ENCODE measurements around the gene HSCB. TPM values are rescaled to one million over a fixed set of nuclear protein-coding genes. Genes with fewer than 3 reads are reported as not detected.

Gene HSCB
- total RNA-seq, 4 donors from 2014 or later = 17.5 to 27.0 (median 21.4) TPM

Other genes with a start within 250 kb of the HSCB start
- 10 to 100 TPM; 10.2 to 23.8 (median 13.4) TPM for gene TTC28, start 62.2 kb upstream of the HSCB start, total RNA-seq
- 10 to 100 TPM in 1 of 4 donors, 1 to 10 TPM in 3; 3.3 to 12.2 (median 6.1) TPM for gene CHEK2, start 219 bp upstream of the HSCB start, total RNA-seq
- gene CCDC117, start 30.7 kb downstream of the HSCB start, total RNA-seq = 10 to 100 TPM; 15.1 to 20.8 (median 16.7) TPM
- gene XBP1, start 58.5 kb downstream of the HSCB start, total RNA-seq = 100 to 1,000 TPM; 128 to 256 (median 191) TPM
- gene ZNRF3, start 141.5 kb downstream of the HSCB start, total RNA-seq = 10 to 100 TPM; 17.2 to 22.8 (median 19.5) TPM